Right lobe of liver (tissue), 6 donors: ENCODE measurements around the gene ACSF3. TPM values are rescaled to one million over a fixed set of nuclear protein-coding genes. Genes with fewer than 3 reads are reported as not detected.

ENCODE experiments used
- ATAC-seq, 4 donors: fragments of 200-7000 bp; cut with Tn5 transposase; one replicate each; pipeline ENCODE4 v1.9.1; 2020; ENCODE audit warnings: mild to moderate bottlenecking in 4 of 4, moderate library complexity in 4 of 4
- DNase-seq, 3 donors: peaks; one replicate each; pipeline ENCODE4 v3.0.0-alpha.2; 2020
- H3K27ac ChIP-seq, 3 donors: fragments of 200-600 bp; one replicate each; pipeline ENCODE4 v1.8.0; 2022
- H3K27me3 ChIP-seq, 2 donors: fragments of 200-600 bp; one replicate each; pipeline ENCODE4 v1.8.0; 2022
- H3K36me3 ChIP-seq, 4 donors: fragments of 200-600 bp; sonication (generic) in 1 of 4; one replicate each; pipeline versions ENCODE4 v1.5.1 to v1.8.0; 2017 to 2022; ENCODE audit warnings: control low read depth in 1 of 4
- H3K4me1 ChIP-seq, 4 donors: fragments of 200-600 bp; sonication (generic) in 1 of 4; one replicate each; pipeline versions ENCODE4 v1.5.1 to v1.8.0; 2017 to 2022; ENCODE audit warnings: control low read depth in 1 of 4
- H3K4me3 ChIP-seq, 3 donors: fragments of 200-600 bp; one replicate each; pipeline ENCODE4 v1.8.0; 2022
- H3K9me3 ChIP-seq, 4 donors: fragments of 200-600 bp; sonication (generic) in 1 of 4; one replicate each; pipeline versions ENCODE4 v1.5.1 to v1.8.0; 2017 to 2022; ENCODE audit warnings: control low read depth in 1 of 4
- POLR2A ChIP-seq: fragments of 450-650 bp; IDR thresholded peaks from one replicate; pipeline ENCODE4 v1.6.1; 2017; ENCODE audit warnings: antibody characterized with exemption, mild to moderate bottlenecking
- WGBS: methylation state at CpG from one replicate; pipeline ENCODE4 v1.1.6; 2018; ENCODE audit warnings: low coverage, low lambda C conversion rate; ENCODE audit not compliant: insufficient coverage; ENCODE audit errors: missing lambda C conversion rate; 5-methylcytosine and 5-hydroxymethylcytosine counted together
- intact Hi-C, 2 donors: fragments of 100-400 bp; cut with DNase I; formaldehyde crosslinking; loops; one replicate each; pipeline versions ENCODE4 v1.11.2 to v1.14.1; 2022
- total RNA-seq, 6 experiments: library from RNA; depleted of rRNA in 2 of 6; stranded (reverse); fragments of >200 nt in 2 of 6; fragmentation: NEBNext Ultra II Directional in 3 of 6; extraction: Animal tissue kit (Norgen Biotek cat#: 25700) in 3 of 6; gene quantifications; one replicate each; pipeline versions ENCODE4 v1.1.0 to v1.2.4, GENCODE V29; 2016 to 2023
- TF ChIP-seq, protein P1 (sequence below), 4 donors: fragments of 200-600 bp in 3 of 4; fragments of 450-650 bp in 1 of 4; IDR thresholded peaks; one replicate each; pipeline versions ENCODE4 v1.5.1 to v1.8.0; 2016 to 2022; ENCODE audit warnings: antibody characterized with exemption in 4 of 4, mild to moderate bottlenecking in 2 of 4
- donor health status: DM: no; HTN: yes; CAD: no.
- donor health status: DM: no; HTN: no; CAD: no.
- donor health status: DM: no; HTN: no; CAD: no.
- donor health status: DM: no; HTN: yes; CAD: no.
- donor health status: DM: no; HTN: yes; CAD: no.

Gene ACSF3
- total RNA-seq, 6 experiments from 2014 or later = 20.2 to 33.6 (median 29.4) TPM

- Histone ChIP-seq H3K27me3 (no peaks in the 10 kb centered on the region), H3K4me3 (no peak overlapping the region), H3K36me3 (peaks cover 0 to 11% (median 6%) of the 10 kb centered on the region in 4 donors), H3K27ac (no peak overlapping the region), H3K9me3 (no peaks in the 10 kb centered on the region), H3K4me1 (no peaks in the 10 kb centered on the region)
- TF ChIP-seq, protein P1, sequence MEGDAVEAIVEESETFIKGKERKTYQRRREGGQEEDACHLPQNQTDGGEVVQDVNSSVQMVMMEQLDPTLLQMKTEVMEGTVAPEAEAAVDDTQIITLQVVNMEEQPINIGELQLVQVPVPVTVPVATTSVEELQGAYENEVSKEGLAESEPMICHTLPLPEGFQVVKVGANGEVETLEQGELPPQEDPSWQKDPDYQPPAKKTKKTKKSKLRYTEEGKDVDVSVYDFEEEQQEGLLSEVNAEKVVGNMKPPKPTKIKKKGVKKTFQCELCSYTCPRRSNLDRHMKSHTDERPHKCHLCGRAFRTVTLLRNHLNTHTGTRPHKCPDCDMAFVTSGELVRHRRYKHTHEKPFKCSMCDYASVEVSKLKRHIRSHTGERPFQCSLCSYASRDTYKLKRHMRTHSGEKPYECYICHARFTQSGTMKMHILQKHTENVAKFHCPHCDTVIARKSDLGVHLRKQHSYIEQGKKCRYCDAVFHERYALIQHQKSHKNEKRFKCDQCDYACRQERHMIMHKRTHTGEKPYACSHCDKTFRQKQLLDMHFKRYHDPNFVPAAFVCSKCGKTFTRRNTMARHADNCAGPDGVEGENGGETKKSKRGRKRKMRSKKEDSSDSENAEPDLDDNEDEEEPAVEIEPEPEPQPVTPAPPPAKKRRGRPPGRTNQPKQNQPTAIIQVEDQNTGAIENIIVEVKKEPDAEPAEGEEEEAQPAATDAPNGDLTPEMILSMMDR (IDR thresholded peaks at IDR 0.05) = no peak
- TF ChIP-seq POLR2A = no peak
- DNase-seq = peak in 1 of 3 donors; percentile 15
- intact Hi-C loops = no loop called here
- WGBS = 83% methylated on average over 6 of the region's 11 CpGs
- no peak for ATAC-seq
Measured at GRCh38 chr16:89135166-89135565, 41.5 kb downstream of the ACSF3 start.

- peaks cover 0 to 11% (median 6%) of the 10 kb centered on the region in 4 donors for H3K36me3 ChIP-seq
- H3K9me3 ChIP-seq = no peaks in the 10 kb centered on the region
- intact Hi-C loops = no loop called here
- ATAC-seq (no peak), DNase-seq (peak in 1 of 3 donors; percentile 30)
- H3K27ac ChIP-seq = no peak overlapping the region
- no peaks in the 10 kb centered on the region for H3K4me1 ChIP-seq
- H3K27me3 ChIP-seq = no peaks in the 10 kb centered on the region
- TF ChIP-seq, protein P1 (IDR thresholded peaks at IDR 0.05) = no peak
- no peak for TF ChIP-seq POLR2A
- H3K4me3 ChIP-seq = no peak overlapping the region
- WGBS = 91% methylated on average over 27 of the region's 35 CpGs
Measured at GRCh38 chr16:89135971-89136765, 42.5 kb downstream of the ACSF3 start.

DNA sequence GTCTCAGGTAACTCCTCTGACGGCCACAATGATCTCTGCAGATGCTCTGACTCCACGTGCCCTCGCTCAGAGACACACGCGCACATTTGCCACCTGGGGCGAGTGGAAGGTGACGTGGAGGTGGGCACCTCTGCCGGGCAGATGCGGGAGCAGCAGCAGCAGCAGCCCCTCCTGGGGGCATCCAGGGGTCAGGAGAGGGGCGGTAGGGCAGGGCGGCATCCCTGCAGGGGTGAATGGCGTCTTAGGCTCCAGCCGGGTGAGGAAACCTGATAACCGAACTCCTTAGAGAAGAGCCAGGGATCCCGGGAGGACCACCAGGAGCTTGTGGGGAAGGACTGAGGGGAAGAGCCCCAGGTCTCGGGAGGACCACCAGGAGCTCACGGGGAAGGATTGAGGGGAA, 43.3 kb downstream of the ACSF3 start:
- intact Hi-C loops = no loop called here
- Histone ChIP-seq H3K4me3 (no peak overlapping the region), H3K27me3 (no peaks in the 10 kb centered on the region), H3K27ac (no peak overlapping the region), H3K36me3 (peaks cover 0 to 11% (median 6%) of the 10 kb centered on the region in 4 donors), H3K9me3 (no peaks in the 10 kb centered on the region), H3K4me1 (no peaks in the 10 kb centered on the region)
- WGBS = 92% methylated on average over 7 of the region's 17 CpGs
- DNase-seq = peak in 1 of 3 donors; percentile 40
- no peak for ATAC-seq
- TF ChIP-seq, protein P1 (IDR thresholded peaks at IDR 0.05) = no peak
- no peak for TF ChIP-seq POLR2A

DNA sequence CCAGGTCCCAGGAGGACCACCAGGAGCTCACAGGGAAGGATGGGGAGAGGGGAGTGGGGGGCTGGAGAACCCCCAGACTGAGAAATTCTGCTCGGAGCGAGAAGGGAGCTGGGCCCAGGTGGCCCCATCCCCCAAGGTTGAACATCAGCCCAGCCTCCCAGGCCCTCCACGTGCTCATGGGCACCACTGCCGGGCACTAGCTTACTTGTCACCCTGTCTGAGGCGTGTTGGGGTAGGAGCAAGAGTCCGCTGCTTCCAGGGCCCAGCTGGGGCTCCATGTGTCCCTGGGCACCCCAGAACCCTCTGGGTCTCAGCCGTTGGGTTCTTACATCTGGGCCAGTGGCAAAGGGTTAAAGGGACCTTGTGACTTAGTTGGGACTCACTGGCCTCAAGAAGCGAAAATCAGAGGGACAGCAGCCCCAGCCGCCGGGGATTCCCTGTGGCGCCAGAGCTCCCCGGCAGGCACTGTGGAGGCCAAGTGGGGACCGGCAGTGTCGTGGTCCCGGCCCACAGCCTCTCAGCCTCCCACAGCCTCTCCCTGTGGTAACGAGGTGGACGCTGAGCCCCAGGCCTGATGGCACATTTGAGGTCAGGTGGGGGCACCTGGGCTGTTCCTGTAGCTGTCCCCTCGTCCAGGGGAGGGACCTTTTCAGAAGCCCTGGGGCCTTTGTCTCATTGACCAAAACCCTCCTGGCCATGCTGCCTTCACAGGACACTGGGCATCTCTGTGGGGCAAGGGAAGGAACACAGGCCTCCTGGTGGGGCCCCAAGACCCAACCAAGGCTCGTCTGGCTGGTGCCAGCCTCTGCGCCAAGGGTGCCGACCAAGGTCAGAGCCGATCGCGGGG, 44.2 kb downstream of the ACSF3 start:
- intact Hi-C loops = no loop called here
- Histone ChIP-seq H3K36me3 (peaks cover 0 to 11% (median 6%) of the 10 kb centered on the region in 4 donors), H3K27me3 (no peaks in the 10 kb centered on the region), H3K4me3 (no peak overlapping the region), H3K27ac (no peak overlapping the region), H3K9me3 (no peaks in the 10 kb centered on the region), H3K4me1 (no peaks in the 10 kb centered on the region)
- WGBS = no CpG with 5 or more reads among the region's 24 CpGs
- DNase-seq (peak in 2 of 3 donors; percentile 16 to 27), ATAC-seq (no peak)
- no peak for TF ChIP-seq POLR2A
- TF ChIP-seq, protein P1 (IDR thresholded peaks at IDR 0.05) = no peak
